Measurements from ENCODE around the gene NDUFA3.

Gene NDUFA3

DNA sequence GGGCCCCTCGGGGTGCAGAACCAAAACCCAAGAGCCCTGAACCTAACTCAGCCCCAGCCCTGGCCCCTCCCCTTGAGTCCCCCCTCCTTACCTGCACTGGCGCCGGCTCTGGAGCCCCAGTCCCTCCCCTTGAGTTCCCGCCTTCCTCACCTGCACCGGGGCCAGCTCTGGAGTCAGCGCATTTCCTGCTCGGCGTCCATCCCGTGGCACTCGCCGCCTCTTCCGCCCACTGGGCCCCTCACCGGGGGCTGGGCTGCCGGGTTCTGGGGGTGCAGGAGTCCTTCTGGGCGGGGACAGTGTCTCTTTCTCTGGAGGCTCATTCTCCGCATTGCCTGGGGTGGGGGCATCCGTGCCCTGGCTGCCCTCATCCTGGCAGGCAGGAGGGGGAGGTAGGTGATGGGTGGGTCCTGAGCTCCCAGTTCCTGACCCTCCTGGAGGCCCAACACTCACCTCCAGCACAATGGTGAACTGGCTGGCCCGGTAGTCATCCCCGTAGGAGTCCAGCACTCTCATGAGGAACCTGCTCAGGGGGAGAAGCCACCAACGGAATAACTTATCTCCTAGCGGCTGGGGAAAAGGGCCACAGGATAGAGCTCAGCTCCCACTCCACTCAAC lies 5.3 kb downstream of the NDUFA3 start:
- no peak for DNase-seq (ENCODE audit: low read depth in 3 of 3)

DNA sequence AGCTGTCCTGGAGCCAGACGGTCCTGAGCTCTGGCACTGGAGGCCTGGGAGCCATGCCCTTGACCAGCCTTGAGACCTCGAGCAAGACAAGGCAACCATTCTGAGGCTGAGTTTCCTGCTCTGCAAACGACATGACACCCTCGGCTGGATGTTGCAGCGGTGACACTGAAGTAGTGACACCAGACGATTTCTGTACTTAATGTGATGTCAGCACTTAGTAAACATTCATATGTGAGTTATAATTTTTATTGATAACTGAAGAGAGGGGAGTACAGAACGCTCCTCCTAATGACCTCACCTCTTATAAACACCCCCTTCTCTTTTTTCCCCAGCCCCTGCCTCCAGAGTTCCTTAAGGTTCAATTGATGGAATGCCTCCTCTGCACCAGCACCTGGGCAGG lies 5.8 kb downstream of the NDUFA3 start:
- DNase-seq (ENCODE audit: low read depth in 3 of 3), result no peak

GRCh38 chr19:54109651-54110050 lies 7.0 kb downstream of the NDUFA3 start:
- no peak for DNase-seq (ENCODE audit: low read depth in 3 of 3)

GRCh38 chr19:54114340-54115108 lies 11.9 kb downstream of the NDUFA3 start:
- DNase-seq (ENCODE audit: low read depth in 3 of 3), result no peak

- peak; percentile 77 to 94 (median 93) for DNase-seq (ENCODE audit: low read depth in 3 of 3)
These were observed 12.7 kb downstream of the NDUFA3 start, which contains the start of the genes PRPF31 and TFPT for GRCh38 chr19:54115109-54116063. Gene PRPF31 (plus strand): TSS chr19:54115754. CDS start chr19:54118279, 2,525 bp downstream. Gene TFPT (minus strand): TSS chr19:54115657. CDS start chr19:54115269, 388 bp downstream.

- no peak for DNase-seq (ENCODE audit: low read depth in 3 of 3)
These were observed 18.6 kb downstream of the NDUFA3 start for GRCh38 chr19:54121259-54121658.

DNA sequence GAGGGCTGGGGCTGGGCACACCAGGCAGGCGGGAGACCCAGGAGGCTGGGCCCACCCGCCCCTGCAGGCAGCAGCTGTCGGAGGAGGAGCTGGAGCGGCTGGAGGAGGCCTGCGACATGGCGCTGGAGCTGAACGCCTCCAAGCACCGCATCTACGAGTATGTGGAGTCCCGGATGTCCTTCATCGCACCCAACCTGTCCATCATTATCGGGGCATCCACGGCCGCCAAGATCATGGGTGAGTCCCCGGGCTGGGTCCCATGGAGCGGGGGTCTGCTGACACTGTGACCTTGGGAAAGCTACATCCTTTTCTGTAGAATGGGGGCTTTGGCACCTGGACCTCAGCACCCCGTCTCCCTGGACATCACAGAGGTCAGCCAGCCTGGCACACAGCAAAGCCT lies 21.0 kb downstream of the NDUFA3 start:
- no peak for DNase-seq (ENCODE audit: low read depth in 3 of 3)

DNA sequence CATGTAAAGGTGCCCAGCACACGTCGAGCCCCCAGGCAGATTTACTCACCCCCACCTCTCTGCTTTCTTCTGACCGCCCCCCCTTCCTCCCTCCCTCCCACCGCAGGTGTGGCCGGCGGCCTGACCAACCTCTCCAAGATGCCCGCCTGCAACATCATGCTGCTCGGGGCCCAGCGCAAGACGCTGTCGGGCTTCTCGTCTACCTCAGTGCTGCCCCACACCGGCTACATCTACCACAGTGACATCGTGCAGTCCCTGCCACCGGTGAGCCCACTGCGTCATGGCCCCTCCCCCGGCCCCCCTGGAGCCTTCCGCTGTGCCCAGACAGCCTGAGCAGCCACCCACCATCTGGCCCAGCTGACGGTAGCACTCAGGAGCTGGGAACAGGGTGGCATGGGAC lies 21.7 kb downstream of the NDUFA3 start:
- no peak for DNase-seq (ENCODE audit: low read depth in 3 of 3)

DNA sequence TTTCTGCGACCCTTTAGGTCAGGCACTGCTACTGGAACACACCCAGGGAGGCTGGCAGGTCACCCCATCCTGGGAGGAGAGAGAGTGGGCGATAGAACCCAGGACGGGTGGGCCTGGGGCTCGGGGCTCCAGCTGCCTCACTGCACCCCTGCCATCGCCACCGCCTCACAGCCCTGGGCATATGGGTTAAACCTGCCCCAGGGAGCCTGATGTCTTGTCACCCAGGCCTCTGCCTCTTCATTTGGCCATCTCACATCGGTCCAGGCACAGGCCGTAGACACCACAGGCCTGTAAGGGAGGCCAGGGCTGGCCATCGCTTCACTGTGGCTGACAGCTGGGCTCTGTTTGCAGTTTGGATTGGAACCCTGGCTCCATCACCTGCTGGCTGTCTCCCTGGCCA lies 23.1 kb downstream of the NDUFA3 start:
- no peak for DNase-seq (ENCODE audit: low read depth in 3 of 3)

GRCh38 chr19:54127688-54128440 lies 25.2 kb downstream of the NDUFA3 start:
- no peak for DNase-seq (ENCODE audit: low read depth in 3 of 3)

DNA sequence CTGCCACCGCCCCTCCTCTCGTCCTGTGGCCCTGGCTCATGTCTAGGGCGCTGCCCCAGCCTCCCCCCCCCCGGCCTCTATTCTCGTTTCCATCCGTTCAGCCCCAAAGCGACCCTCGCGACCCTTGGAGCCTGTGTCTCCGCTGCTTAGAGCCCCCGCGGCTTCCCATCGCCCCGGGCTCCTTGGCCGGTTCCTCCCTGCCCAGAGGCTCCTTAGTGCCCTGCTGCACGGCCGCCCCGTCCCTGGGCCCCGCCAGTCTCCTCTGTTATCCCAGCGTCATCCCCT lies 25.7 kb downstream of the NDUFA3 start:
- no peak for DNase-seq (ENCODE audit: low read depth in 3 of 3)

GRCh38 chr19:54128796-54129616 lies 26.4 kb downstream of the NDUFA3 start:
- DNase-seq (ENCODE audit: low read depth in 3 of 3), result no peak

DNA sequence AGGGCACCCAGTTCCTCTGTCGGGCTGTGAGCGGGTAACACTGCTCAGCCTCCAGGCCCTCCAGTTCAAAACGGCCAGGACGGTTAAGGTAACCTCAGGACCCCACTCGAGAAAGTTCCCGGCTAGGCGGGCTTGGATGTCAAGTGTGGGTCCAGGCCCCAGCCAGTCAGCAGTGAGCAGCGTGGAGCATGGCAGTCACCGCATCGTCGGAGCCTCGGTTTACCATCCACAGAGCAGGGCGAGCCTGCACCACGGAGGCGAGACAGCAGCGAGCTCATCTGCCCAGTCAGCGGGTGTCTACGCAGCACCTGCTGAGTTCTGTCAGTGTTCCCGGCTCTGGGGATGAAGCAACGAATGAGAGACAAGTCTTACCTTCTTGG lies 27.0 kb downstream of the NDUFA3 start:
- no peak for DNase-seq (ENCODE audit: low read depth in 3 of 3)

- no peak for DNase-seq (ENCODE audit: low read depth in 3 of 3)
These were observed 30.8 kb downstream of the NDUFA3 start for GRCh38 chr19:54133312-54133956.

DNA sequence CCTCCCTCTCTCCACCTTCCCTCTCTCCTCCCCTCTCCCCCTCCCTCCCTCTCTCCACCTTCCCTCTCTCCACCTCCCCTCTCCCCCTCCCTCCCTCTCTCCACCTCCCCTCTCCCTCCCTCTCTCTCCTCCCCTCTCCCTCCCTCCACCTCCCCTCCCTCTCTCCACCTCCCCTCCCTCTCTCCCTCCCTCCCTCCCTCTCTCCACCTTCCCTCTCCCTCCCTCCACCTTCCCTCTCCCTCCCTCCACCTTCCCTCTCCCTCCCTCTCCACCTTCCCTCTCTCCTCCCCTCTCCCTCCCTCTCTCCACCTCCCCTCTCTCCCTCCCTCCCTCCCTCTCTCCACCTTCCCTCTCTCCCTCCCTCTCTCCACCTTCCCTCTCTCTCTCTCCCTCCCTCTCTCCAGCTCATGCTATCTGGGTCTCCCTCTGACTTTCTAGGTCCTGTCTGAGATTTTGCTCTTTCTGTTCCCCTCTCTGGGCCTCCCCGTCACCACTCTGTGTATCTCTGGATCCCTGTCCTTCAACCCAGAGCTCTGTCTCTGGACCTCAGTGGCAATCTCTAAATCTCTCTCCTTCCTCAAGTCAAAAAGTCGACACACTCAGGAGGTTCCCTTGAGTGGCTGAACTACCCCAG lies 31.4 kb downstream of the NDUFA3 start:
- no peak for DNase-seq (ENCODE audit: low read depth in 3 of 3)

- no peak for DNase-seq (ENCODE audit: low read depth in 3 of 3)
These were observed 33.6 kb downstream of the NDUFA3 start for GRCh38 chr19:54136086-54136863.

GRCh38 chr19:54136864-54137698 lies 34.4 kb downstream of the NDUFA3 start:
- DNase-seq (ENCODE audit: low read depth in 3 of 3), result peak; percentile 85 to 99 (median 97)

Data from stimulated activated CD4-positive, alpha-beta T cell treated with anti-CD3 and anti-CD28 coated beads, TNF-alpha, amount 100 ng/mL, for 4 hours (primary cell).